HG02642 (cell line): ENCODE results near the gene CD99.
"Not testable (repeated sequence)": the region's sequence is repeated elsewhere in the genome, so short reads cannot be mapped to it uniquely, and the experiment has no call there.

Experiments used
- ATAC-seq: cut with Tn5 transposase; IDR thresholded peaks from one replicate; pipeline ENCODE4 v1.9.1; 2021; ENCODE audit warnings: mild to moderate bottlenecking; ENCODE audit not compliant: unreplicated experiment, poor library complexity

Gene CD99

DNA sequence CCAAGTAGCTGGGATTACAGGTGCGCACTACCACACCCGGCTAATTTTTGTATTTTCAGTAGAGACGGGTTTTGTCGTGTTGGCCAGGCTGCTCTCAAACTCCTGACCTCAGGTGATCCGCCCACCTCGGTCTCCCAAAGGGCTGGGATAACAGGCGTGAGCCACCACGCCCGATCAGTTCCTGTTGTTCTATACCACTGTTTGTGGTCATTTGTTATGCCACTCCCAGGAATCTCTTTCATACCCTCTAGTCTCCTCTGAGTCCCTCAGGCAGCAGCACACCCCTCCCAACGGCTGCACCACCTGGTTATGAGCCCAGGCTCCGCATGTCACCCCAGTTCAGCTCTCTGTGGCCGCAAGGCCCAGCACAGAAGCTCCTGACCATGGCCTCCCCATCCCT, 17.5 kb upstream of the CD99 start:
- ATAC-seq: no peak

GRCh38 chrX:2675657-2676200, 15.4 kb upstream of the CD99 start:
- ATAC-seq: not testable (repeated sequence)

GRCh38 chrX:2676794-2677675, 14.1 kb upstream of the CD99 start:
- ATAC-seq: no peak

DNA sequence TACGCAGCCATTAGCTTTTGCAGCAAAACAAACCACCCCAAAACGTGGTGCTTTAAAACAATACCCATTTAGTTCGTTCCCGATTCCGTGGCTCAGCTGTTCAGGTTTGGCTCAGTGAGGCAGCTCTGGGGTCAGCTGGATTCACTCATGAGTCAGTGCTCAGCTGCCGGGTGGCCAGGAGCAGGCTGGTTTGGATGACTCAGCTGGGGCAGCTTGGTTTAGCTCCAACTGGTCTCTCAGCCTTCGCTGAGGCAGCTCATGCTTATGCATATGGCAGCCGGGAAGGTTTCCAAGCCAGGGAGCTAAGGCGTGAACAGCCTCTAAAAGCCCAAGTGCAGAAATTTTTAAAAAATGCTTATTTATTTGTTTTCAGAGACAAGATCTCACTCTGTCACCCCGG, 13.3 kb upstream of the CD99 start:
- ATAC-seq: no peak

DNA sequence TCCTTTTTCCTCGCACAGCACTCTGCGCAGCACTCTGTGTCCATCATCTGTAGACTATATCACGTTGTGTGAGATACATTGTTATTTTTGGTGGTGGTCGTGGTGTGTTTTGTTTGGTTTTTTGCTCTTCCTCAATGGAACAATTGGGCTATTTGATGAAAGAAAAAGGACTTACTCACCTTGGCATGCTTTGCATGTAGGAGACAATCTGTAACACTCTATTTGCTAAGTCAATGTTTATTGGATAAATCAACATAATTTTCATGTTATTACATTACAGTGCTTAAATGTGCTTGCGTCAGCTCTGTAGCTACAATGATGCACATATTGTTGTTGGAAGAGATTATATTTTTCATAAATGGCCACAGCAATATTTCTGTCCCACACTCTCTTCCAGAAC, 12.5 kb upstream of the CD99 start:
- no peak for ATAC-seq

- ATAC-seq: no peak
Observed at GRCh38 chrX:2679534-2680485, 11.3 kb upstream of the CD99 start.

- no peak for ATAC-seq
Observed at GRCh38 chrX:2680486-2681348, 10.4 kb upstream of the CD99 start.

GRCh38 chrX:2682565-2683177, 8.4 kb upstream of the CD99 start:
- ATAC-seq: no peak

GRCh38 chrX:2684256-2684655, 6.8 kb upstream of the CD99 start:
- ATAC-seq: no peak

DNA sequence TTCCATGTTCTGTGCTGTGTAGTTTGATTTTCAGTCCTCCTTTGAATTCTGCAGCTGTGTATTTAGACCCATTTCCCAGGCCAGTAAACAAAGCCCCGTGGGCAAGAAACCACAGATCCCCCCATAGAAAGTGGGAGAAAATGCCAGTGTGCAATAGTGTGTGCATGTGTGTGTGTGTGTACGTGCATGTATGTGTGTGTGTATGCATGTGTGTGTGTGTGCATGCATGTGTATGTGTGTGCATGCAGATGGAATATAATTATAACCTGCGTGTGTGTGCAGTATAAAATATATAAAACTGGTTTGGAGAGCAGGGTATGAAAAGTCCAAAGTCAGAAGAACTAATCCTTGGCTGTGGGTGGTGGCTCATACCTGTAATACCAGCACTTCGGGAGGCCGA, 5.2 kb upstream of the CD99 start:
- no peak for ATAC-seq

DNA sequence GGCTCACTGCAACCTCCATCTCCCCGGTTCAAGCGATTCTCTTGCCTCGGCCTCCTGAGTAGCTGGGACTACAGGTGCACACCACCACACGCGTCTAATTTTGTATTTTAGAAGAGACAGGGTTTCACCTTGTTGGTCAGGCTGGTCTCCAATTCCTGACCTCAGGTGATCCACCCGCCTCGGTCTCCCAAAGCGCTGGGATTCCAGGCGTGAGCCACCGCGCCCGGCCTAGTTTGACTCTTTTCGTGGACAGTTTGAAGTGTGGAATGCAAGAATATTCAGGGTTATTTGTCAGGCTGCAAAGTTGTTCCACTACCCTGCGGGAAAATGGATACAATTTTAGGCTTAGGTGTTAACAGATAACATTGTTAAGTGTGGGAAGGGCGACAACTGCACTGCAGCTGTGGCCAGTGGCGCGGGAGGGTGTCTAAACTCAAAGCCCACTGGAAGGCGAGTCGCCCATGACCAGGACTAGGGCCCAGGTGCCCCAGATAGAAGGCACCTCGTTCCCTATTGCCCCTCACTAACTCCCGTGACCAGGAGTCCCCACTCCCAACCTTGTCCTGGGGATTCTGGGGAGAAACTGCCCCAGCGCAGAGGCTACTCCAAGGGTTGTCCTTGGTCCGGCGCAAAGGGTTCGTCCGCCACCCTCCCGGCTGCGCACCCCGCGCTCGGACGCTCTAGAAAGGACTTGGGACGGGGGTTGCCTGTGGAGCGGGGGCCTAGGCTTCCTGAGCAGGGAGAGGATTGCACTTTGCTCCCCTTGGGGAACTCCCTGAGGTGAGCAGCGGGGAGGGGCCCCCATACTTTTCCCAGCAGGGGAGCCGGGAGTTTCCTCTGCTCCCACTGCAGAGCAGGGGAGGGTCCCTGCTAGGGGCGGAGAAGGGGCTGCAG, 1.1 kb upstream of the CD99 start:
- ATAC-seq: no peak

GRCh38 chrX:2691543-2692220, 587 bp downstream of the CD99 start:
- peak; percentile 15 for ATAC-seq

- ATAC-seq: no peak
Observed at GRCh38 chrX:2692221-2693112, 1.4 kb downstream of the CD99 start.

- ATAC-seq: no peak
Observed at GRCh38 chrX:2693113-2694002, 2.3 kb downstream of the CD99 start.

GRCh38 chrX:2694914-2695267, 3.8 kb downstream of the CD99 start:
- ATAC-seq: no peak

GRCh38 chrX:2696698-2697215, 5.7 kb downstream of the CD99 start:
- ATAC-seq: peak; percentile 91
